ENCODE measurements around the gene PDE2A.

- TF ChIP-seq CTCF (IDR thresholded peaks at IDR 0.05) (no peak), POLR2A (IDR thresholded peaks at IDR 0.05) (no peak)
These were observed 4.3 kb upstream of the PDE2A start for GRCh38 chr11:72678524-72678923.

All from lower leg skin (tissue), 3 donors.